HG03378 (cell line): ENCODE measurements around the gene CRACR2A.

Experiments used
- ATAC-seq: cut with Tn5 transposase; IDR thresholded peaks from one replicate; pipeline ENCODE4 v1.9.1; 2021; ENCODE audit warnings: mild to moderate bottlenecking, moderate library complexity; ENCODE audit not compliant: unreplicated experiment

CRACR2A gene

DNA sequence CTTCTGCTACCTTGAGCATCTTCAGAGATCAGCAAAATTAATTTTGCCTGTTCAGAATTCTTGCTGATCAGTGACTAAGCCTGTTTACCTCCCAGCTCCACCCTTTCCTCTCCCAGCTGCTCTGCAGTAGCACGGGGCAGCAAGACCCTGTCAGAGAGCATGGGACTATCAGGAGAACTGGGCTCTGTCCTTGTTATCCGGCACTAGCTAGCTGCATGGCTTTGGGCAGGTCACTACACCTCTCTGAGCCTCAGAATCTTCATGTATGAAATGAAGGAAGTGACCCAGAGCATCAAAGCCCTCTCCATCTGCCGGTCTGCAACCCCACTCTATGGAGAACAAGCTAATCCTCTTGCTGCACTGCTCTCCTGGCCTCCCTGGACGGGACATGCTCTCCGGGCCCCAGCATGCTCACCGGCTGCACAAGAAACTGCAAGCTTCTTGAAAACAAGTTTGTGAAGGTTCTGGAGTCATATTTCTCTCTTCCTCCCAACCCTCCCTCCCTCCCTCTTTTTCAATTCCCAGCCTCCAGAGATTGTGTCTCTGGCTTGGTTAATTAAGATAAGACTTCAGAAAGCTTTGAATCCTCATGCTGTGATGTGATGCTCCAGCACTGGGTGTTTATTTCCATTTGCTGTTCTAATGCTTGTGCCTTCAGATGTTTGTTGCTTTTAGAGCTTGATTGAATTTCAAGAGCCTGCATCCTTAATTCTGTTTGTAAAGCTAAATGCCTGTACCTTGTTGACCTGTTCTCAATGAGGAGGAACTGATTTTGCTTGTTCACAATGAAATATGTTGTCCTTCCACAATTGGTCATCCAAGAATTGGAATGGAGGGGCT, 101.1 kb downstream of the CRACR2A start:
- no peak for ATAC-seq

DNA sequence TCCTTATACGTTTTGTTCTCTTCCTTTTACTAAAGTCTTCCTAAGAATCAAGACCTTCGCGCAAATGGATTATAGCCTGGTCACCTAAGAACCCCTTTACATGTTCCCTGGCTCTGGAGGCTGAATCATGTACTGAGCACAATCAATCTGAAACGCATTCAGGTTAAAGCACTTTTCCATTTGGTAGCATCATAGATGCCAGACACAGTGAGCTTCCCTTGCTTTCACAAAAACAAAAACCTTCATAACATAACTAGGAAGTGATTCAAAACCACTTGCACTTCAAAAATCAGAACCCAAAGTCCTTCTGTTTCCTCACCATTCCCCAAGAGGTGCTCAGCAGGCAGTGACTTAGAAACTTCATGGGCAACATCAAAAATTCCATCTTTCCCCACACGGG, 105.4 kb downstream of the CRACR2A start:
- ATAC-seq = no peak

DNA sequence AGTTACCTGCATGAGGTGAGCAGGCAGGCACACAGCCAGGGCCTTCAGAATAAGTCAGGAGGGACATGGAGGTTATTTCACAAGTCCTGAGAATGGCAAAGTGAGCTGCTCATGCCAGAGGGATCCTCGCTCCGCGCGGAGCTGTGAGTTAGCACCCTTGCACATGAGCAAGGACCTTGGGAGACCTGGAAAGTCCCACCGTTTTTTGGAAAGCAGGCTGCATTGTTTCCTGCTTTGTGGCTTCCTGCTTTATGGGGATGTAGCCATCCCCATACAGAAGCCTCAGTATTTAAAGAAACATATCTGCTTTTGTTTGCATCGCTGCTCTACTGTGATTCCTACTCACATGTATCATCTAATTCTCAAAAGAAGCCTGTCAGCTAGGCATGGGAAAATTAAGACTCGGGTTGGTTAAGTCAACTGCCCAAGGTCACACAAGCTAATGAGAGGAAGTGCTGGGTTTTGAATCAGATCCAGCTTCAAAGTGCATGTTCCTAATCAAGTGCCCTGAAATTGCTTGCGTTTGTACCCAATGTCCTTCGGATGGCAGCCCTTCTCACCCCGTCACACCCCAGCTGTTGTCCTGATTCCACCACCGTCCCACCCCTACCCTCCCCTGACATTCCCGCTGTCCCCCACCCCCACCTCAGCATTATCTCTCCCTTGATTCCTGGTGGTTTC, 106.2 kb downstream of the CRACR2A start:
- no peak for ATAC-seq

DNA sequence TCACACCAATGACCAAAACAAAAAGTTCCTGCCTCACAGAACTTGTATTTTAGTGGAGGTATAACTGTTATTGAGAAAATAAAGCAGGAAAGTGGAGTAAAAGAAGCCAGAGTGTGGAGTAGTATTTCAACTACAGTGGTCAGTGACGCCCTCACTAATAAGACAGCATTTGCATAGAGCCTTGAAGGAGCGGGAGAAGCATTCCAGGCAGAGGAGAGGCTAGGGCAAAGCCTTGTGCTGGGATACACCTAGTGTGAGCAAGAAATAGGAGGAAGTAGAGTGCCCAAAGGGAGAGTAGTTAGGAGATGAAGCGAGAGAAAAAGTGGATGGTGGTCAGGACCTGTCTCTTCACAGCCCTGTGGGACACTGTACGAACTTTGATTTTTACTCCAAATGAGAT, 107.8 kb downstream of the CRACR2A start:
- no peak for ATAC-seq

DNA sequence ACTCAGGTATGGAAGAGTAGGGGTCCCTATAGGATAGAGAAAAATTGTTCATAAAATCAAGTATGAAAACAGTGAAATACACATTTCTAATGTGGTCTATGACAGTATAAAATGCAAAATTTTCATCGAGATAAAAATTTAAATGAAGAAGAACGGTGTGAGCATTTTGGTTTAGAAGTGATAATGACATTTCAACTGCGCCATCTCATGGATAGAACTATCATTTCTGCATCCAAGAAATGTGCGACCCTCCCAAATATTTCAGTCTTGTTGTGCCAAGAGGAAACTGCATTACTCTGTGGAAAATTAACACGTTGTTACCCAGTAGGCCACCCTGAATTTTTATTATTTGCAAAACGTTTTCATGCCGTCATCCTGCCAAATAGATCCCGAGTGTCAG, 108.8 kb downstream of the CRACR2A start:
- ATAC-seq = no peak

DNA sequence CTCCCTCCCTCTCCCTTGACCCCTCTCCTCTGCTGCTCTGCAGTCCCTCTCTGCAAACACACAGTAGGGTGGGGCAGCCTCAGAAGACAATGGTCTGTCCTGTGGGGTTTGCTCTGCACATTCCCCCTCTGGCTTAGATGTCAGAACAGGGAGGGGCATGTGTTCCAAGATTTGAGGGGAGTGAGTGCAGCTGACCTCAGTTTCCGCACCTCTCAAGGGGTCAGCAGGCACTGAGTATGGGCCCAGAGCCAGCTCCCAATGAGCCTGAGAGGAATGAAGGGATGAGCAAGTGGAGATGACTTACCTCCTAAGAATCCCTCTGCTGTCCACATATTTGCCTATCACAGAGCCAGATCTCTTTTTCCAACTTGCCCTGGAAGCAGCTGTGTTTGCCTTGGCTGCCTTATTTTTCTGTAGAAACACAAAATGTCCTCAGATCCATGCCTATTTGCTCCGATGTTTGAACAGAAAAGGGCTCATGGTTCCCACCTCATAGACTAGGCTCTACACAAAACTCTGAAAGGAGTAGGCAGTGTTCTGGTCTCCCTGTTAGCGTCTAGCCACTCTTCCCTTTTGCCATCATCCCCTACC, 111.4 kb downstream of the CRACR2A start:
- ATAC-seq = no peak

DNA sequence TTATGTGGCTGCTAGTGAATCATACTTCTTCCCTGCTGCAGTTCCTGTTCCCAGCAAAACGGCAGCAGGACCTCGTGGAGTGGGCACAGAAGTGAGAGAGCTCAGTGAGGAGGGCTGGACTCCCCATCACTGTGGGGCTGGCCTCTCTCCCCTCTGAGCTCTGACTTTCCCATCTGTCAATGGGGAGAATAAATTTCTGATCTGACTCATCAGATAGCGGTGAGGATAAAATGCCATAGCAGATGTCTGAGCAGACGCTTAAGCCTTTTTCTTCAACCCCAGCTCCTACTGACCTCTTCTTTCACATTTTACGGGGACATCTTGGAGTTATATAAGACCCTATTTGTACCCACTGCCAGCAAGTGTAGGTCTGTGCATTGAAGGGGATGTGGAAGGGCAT, 116.6 kb downstream of the CRACR2A start:
- no peak for ATAC-seq

DNA sequence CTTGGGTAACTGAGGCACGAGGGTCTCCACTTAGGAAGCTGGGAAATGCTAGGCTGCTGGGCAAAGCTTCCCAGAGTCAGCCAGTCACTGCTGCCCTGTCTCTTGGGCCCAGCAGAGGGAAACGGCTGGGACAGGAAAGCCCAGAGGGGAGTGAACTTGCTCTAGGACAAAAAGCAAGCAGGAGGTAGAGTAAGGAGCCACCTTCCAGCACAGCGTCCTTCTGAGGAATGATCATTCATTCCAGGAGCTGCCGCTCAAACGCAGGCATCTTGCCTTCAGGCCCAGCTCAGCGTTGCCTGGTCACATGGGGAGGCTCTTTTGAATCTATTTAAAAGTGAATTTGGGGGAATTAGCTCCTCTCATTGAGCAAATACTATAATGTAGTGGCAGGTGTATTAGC, 118.6 kb downstream of the CRACR2A start:
- ATAC-seq = no peak

DNA sequence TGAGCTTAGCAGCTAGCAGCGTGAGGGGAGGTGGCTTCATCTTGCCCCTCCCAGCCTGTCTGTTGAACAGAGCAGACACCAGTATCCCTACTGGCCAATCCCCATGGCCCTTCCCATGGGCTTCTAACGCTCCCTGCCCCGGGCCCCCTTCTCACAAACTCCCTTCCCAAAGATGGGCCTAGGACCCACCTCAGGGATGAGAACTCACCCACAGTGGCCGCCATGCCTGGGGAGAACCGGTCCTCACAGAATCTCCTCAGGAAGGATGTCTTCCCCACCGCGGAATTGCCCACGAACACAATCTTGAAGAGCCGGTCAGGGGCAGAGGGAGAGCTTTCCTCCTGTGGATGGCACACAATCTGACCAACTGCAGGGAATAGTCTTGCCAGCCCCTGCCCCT, 119.5 kb downstream of the CRACR2A start:
- no peak for ATAC-seq

DNA sequence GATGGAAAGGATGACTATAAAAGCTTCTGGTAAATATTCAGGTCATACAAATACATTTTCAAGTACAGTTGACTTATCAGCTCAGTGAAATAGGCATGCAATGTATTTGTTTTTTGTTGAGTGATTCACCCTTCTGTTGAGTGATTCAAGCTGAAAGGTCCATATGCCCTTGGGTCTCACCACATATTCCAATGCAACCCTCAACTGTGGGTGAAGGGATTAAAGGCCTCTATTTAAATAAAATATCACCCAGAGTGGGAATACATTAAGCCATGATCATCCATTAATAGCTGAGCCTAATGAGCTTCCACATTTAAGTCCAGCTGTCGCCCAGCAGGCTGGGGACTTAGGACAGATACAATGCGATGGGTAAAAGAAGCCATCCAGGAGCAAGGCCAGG, 120.2 kb downstream of the CRACR2A start:
- no peak for ATAC-seq

DNA sequence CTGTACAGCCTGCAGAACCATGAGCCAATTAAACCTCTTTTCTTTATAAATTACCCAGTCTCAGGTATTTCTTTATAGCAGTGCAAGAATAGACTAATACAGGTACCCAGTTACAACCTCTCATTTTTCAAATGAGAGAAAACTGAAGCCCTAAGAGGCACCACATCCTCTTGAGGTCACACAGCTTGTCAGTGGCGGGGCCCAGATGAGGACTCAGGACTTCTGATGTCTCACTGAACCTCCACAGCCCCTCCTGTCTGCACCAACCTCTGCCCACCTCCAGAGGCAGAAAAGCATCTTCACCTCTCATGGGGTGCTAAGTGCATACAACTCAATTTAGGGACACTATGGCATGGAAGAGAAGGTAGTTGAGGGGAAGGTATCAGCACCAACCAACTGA, 120.7 kb downstream of the CRACR2A start:
- ATAC-seq = no peak

DNA sequence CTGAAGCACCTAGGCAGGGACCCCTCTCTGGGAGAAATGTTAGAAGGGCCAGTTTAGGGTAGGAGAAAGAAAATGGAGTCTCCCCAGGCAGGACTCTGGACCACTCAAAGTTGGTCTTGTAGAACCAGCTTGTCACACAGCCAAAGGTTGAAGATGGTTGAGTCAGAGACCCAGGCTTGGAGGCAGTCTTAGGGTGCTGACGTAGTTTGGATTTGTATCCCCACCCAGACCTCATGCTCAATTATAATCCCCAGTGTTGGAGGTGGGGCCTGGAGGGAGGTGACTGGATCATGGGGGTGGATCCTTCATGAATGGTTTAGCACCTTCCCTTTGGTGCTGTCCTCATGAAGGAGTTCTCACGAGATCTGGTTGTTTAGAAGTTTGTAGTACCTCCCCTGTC, 121.2 kb downstream of the CRACR2A start:
- no peak for ATAC-seq

DNA sequence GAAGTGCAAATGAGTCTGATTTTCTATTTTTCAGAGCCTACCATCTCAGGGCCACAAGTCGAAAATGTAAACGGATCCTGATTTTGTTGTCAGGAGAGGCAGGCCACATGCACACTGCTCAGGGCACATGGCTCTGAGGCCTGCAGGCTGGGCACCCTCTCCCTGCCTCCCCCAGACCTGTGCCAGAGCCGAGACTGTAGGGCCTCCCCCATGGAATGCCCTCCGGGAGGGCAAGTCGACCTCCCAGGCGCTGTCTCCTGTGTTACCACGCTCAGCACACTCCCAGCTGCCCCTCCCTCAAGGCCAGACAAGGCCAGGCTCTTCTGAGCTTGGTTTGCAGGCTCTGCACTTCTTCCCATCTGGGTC, 121.7 kb downstream of the CRACR2A start:
- ATAC-seq = no peak

DNA sequence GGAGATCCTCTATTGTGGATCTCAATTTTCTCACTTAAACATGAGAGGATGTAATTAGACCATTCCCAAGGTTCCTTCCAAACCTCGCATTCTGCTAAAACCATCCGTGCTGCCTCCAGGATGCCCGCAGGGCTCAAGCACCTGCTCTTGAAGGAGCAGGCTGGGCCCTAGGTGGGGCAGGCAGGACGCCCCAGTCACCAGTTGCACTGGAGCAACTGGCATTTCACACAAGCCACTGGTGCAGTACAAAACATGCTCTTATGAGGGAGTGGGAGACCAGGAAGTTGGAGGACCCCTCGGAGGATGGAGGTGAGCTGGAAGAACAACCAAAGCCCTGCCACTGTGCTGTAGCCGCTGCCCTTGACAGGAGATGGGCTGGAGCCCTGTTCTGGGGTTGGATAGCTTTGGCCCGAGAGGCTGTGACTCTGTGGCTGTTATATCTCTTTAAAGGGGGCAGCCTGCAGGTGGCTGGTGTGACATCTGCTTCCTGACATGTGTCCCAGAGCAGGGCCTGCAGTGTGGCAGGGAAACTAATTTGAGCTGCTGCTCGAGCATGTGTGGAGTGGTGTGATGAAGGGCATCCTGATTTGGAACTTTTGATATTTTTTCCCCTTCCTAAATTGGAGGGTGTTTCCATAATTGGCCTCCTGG, 122.2 kb downstream of the CRACR2A start:
- ATAC-seq = no peak

DNA sequence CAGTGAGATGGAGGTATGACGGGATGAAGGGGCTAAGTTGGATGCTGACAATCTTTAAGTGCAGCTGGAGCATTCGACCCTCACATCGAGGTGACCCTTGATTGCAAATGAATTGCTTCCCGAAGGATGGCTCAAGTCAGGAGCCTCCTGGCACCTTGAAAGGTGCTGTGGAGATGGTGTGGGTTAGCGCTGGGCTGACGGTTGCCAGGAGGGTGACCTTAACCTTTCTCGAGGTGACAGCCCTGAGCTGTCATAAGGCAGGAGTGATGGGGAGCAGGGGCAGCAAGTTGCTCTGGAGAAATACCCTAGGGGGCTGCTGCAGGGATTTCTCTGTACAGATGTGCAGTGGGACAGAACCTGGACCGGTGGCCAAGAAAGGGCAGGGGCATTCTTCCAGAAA, 122.8 kb downstream of the CRACR2A start:
- no peak for ATAC-seq

DNA sequence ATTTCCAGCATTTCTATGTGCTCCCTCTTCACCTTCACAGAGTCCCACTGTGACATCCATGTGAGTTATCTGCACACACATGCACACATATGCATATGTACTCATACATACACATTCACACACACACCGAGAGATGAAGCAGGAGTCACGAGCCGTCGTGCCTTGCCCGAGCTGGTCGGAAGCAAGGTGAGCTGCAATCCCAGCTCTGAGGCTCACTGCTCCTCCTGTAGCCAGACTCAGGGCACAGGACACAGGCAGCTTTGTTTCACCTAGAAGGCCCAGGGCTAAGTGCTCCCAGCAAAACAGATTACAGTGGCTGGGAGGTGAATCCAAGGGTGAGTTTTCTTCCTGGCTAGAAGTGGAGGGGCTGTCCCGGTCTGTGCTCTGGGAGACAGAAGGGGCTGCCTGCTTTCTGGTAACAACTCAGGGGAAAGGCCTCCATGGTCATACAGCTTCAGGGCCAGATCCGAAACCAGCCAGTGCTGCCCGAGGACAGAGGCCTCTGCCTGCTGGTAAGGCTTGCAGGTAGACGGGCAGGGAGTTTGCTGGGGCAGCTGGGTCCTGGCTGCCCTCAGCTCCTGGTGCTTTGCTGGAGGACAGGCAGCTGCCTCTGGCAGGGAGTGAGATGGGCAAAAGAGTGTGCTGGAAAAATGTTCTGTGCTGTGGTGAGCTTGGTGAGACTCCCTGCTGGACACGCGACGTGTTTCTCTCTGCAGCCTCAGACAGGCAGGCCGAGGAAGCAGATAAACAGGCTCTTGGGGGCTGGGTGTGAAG, 123.7 kb downstream of the CRACR2A start:
- ATAC-seq = no peak

DNA sequence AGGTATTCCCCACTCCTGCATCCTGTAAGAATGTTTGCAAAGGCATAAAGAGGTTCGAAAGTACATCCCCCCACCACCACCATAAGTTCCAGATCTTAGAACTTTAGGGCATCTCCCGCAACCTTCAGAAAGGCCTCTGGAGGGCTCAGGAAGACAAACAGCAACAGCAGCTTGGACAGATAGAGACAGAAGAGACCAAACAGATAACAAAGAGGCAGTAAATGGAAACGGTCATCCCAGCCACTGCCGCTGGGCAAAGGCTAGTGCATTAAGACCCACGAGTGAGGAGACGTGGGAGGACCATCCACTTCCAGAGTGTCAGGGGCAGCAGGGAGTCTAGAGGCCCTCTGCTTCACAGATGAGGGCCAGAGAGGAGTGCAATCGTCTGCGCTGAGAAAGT, 124.3 kb downstream of the CRACR2A start:
- ATAC-seq = no peak

DNA sequence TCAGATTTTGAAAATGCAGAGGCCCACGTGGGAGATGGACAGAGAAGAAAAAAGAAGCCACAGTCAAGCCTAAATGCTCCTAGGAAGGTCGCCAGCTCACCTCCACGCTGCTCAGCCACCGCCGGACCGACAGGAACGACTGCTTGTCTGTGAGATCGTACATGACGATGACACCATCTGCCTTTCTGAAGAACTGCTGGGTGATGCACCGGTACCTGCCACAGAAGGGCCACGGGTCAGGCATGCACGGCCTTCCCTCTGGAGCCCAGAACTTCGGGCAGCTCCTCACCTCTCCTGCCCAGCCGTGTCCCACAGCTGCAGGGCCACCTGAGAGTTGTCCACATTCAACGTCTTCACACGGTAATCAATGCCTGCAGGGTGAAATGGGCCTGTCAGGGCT, 125.6 kb downstream of the CRACR2A start:
- ATAC-seq = no peak

DNA sequence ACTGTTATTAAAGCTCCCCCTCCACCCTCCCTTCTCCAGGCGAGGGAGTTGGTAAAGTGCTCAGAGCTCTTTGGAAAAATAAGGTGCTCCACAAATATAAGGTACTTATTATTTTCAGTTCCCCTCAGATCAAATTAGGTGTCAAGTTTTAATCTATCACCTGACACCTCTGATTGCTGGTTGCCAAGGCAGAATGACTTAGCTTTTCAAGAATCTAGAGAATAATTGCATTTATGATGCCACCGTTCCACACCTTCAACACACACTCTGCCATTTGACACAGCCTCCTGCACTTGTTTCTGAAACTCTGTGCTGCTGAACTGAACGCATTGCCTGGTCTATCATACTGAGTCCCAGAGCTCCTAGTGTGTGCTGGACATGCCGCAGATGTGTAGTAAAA, 128.6 kb downstream of the CRACR2A start:
- ATAC-seq = no peak

DNA sequence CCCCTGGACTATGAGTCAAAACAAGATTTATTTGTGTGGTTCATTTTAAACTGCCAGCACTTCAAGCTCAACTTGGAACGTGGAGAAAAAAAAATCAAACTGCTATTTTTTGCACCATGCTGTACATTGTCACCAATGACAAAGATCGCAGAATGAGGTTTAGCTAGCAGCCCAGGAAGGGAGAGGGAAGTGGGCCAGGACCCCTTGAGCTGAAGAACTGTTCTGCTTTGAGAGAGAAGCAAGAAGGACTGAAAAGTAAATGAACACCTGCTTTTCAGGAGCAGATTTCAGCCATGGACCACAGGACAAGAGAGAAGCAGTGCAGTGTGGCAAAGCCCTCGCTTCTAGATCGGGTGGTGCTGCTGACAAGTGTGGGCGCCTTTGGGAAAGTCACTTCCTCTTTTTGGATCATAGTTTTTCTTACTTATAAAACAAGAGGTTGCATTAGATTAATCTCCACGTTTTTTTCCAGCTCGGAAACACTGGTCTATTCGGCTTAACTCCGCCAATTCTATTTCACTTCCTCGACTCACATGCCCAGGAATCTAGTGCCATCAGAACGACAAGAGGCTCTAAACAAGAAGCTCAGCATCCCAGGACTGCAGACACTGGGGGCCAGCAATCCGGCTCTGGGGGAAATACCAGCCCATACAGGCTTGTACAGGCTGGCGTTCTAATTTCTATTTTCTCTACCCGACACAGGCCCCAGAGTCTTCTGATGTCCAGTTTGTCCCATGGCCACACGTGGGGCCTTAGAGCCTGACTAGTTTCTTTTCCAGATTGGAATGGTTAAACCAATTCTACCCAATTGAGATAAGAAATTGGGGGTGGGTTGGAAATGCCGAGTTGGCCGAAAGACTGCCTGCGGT, 129.9 kb downstream of the CRACR2A start:
- ATAC-seq = no peak
